A549 (cell line): ENCODE results near the gene ARFGAP2. TPM values are rescaled to one million over a fixed set of nuclear protein-coding genes. Genes with fewer than 3 reads are reported as not detected.

ENCODE experiments used
- ATAC-seq, 2 experiments: fragments of 200-7000 bp in 1 of 2; fragments of >200 bp in 1 of 2; cut with Nextera tagmentation in 1 of 2; cut with Tn5 transposase in 1 of 2; 3 replicates each; pipeline versions ENCODE4 v1.8.0 to v1.9.1; 2018 to 2020; ENCODE audit warnings: mild to moderate bottlenecking in 1 of 2, moderate library complexity in 1 of 2
- CTCF ChIA-PET: fragments of 300-600 bp; sonication (Branson Sonifier 250); formaldehyde crosslinking; extraction: SDS; loops from one replicate; lab custom pipeline; 2021; ENCODE audit warnings: antibody characterized with exemption, inconsistent platforms; lab: Yijun Ruan, JAX
- POLR2A ChIA-PET: fragments of 350-600 bp; formaldehyde crosslinking; extraction: SDS; loops from one replicate; lab custom pipeline; 2021; ENCODE audit warnings: antibody characterized with exemption, inconsistent platforms; lab: Yijun Ruan, JAX
- DNase-seq, 2 experiments: peaks; one replicate each; pipeline versions ENCODE4 v3.0.0 to v3.0.0-alpha.2; 2011 to 2016; ENCODE audit warnings: low read depth in 1 of 2, low spot score in 1 of 2
- FAIRE-seq: peaks from 2 replicates; lab custom pipeline; 2011; peaks lifted over from hg19 to GRCh38; lab: Jason Lieb, UNC
- H3K27ac ChIP-seq, 2 experiments: fragments of >200 bp; sonication (Bioruptor Twin); formaldehyde crosslinking; 3 replicates each; pipeline ENCODE4 v1.5.1; 2016 to 2017
- H3K4me1 ChIP-seq: fragments of >200 bp; sonication (Bioruptor Twin); formaldehyde crosslinking; 3 replicates; pipeline ENCODE4 v1.6.1; 2016
- H3K4me2 ChIP-seq: fragments of >200 bp; sonication (Bioruptor Twin); formaldehyde crosslinking; 3 replicates; pipeline ENCODE4 v1.6.1; 2016
- H3K4me3 ChIP-seq: fragments of >200 bp; sonication (Bioruptor Twin); formaldehyde crosslinking; 3 replicates; pipeline ENCODE4 v1.5.1; 2016
- H3K9me3 ChIP-seq: fragments of >200 bp; sonication (Bioruptor Twin); formaldehyde crosslinking; 3 replicates; pipeline ENCODE4 v1.6.1; 2016
- BCL3 ChIP-seq: fragments of >200 bp; sonication (Bioruptor Twin); formaldehyde crosslinking; IDR thresholded peaks from 3 replicates; pipeline ENCODE4 v1.6.1; 2016
- BHLHE40 ChIP-seq: IDR thresholded peaks from 2 replicates; pipeline ENCODE4 v1.6.1; 2012; ENCODE audit warnings: low read depth, low read length, inconsistent platforms
- CTCF ChIP-seq: fragments of >200 bp; sonication (Bioruptor Twin); formaldehyde crosslinking; IDR thresholded peaks from 3 replicates; pipeline ENCODE4 v1.5.1; 2016
- EP300 ChIP-seq, 2 experiments: fragments of >200 bp; sonication (Bioruptor Twin); formaldehyde crosslinking; IDR thresholded peaks; 2 replicates in 1 of 2; 3 replicates in 1 of 2; pipeline ENCODE4 v1.6.1; 2016 to 2017
- FOSB ChIP-seq: fragments of 250-450 bp; sonication (Bioruptor Pico); IDR thresholded peaks from 2 replicates; pipeline ENCODE4 v1.5.0; 2020; ENCODE audit warnings: mild to moderate bottlenecking, moderate library complexity
- HDAC2 ChIP-seq: fragments of 200-600 bp; sonication (generic); IDR thresholded peaks from 2 replicates; pipeline ENCODE4 v1.6.1; 2016
- HES2 ChIP-seq: fragments of >200 bp; sonication (Bioruptor Twin); formaldehyde crosslinking; IDR thresholded peaks from 2 replicates; pipeline ENCODE4 v1.6.1; 2016
- JUN ChIP-seq, 2 experiments: fragments of >200 bp; sonication (Bioruptor Twin); formaldehyde crosslinking; IDR thresholded peaks; 2 replicates in 1 of 2; 3 replicates in 1 of 2; pipeline ENCODE4 v1.6.1; 2016 to 2017
- JUNB ChIP-seq: fragments of >200 bp; sonication (Bioruptor Twin); formaldehyde crosslinking; IDR thresholded peaks from 2 replicates; pipeline ENCODE4 v1.6.1; 2016
- MAFK ChIP-seq: fragments of 450-650 bp; IDR thresholded peaks from 2 replicates; pipeline ENCODE4 v1.6.1; 2014; ENCODE audit not compliant: partially characterized antibody
- MAX ChIP-seq: IDR thresholded peaks from 2 replicates; pipeline ENCODE4 v1.6.1; 2012
- PBX3 ChIP-seq: IDR thresholded peaks from 2 replicates; pipeline ENCODE4 v1.6.1; 2012
- PHF8 ChIP-seq: fragments of 200-600 bp; sonication (generic); IDR thresholded peaks from 2 replicates; pipeline ENCODE4 v1.6.1; 2016; ENCODE audit warnings: low read depth, mild to moderate bottlenecking, antibody characterized with exemption, moderate library complexity, borderline replicate concordance
- POLR2A ChIP-seq: IDR thresholded peaks from 2 replicates; pipeline ENCODE4 v1.6.1; 2012; ENCODE audit warnings: mild to moderate bottlenecking, low read length
- POLR2AphosphoS2 ChIP-seq: conservative IDR thresholded peaks from 2 replicates; pipeline ENCODE4 v1.6.1; 2012; ENCODE audit warnings: low read length, improper control_type of control experiment, inconsistent platforms
- SMC3 ChIP-seq: fragments of >200 bp; sonication (Bioruptor Twin); formaldehyde crosslinking; IDR thresholded peaks from 3 replicates; pipeline ENCODE4 v1.6.1; 2018; ENCODE audit warnings: inconsistent platforms
- ZC3H11A ChIP-seq: fragments of 450-650 bp; IDR thresholded peaks from 2 replicates; pipeline ENCODE4 v1.6.1; 2014; ENCODE audit warnings: antibody characterized with exemption, mild to moderate bottlenecking
- ZNF302 ChIP-seq: fragments of 250-450 bp; sonication (Bioruptor Pico); IDR thresholded peaks from 2 replicates; pipeline ENCODE4 v1.9.0; 2021; ENCODE audit warnings: inconsistent platforms, mild to moderate bottlenecking, moderate library complexity
- ZSCAN20 ChIP-seq: fragments of 250-450 bp; sonication (Bioruptor Pico); IDR thresholded peaks from 2 replicates; pipeline ENCODE4 v1.8.0; 2022; ENCODE audit warnings: mild to moderate bottlenecking, moderate library complexity
- WGBS: methylation state at CpG from one replicate; pipeline ENCODE4 v1.1.6; 2017; ENCODE audit errors: missing lambda C conversion rate; 5-methylcytosine and 5-hydroxymethylcytosine counted together
- polyA plus RNA-seq, 4 experiments: library from polyadenylated mRNA; depleted of rRNA in 3 of 4; stranded (reverse); fragments of >200 nt; fragmentation: RNase III in 1 of 4; extraction: RNeasy Plus Mini Kit Qiagen cat#74134 plus additional on column Dnase treatment in 1 of 4; gene quantifications; 2 replicates in 3 of 4; 3 replicates in 1 of 4; pipeline ENCODE4 v1.2.3, GENCODE V29; 2011 to 2017
- TF ChIP-seq, protein P1 (sequence below): IDR thresholded peaks from 2 replicates; pipeline ENCODE4 v1.6.1; 2012; ENCODE audit warnings: low read depth, borderline replicate concordance

Gene ARFGAP2
- polyA plus RNA-seq, 2 of the 4 experiments (the other 2 are of a cell fraction), result 29.5 to 34.0 TPM

- no peak for FAIRE-seq
These were observed 9.5 kb upstream of the ARFGAP2 start, which contains the start of gene PACSIN3 for GRCh38 chr11:47186076-47186699. PACSIN3 (minus strand) TSS chr11:47186434; CDS start chr11:47182727, 3,707 bp downstream.

More at GRCh38 chr11:47186076-47186699, 9.5 kb upstream of the ARFGAP2 start, which contains the start of gene PACSIN3:
- TF ChIP-seq MAFK (no peak), HDAC2 (no peak), HES2 (no peak), BCL3 (peak; percentile 70; the same call in 1 of the 3 replicates), PBX3 (no peak), SMC3 (peak; percentile 8; the same call in 1 of the 3 replicates), ZSCAN20 (no peak), BHLHE40 (no peak), POLR2A (peak; percentile 59), CTCF (no peak), JUNB (no peak), ZNF302 (CRISPR knock-in tag) (no peak), FOSB (CRISPR knock-in tag) (no peak), JUN (IDR thresholded peaks at IDR 0.05) (peak in 1 of 2 experiments; percentile 66; a peak in 2 of 5 replicates), ZC3H11A (no peak), EP300 (IDR thresholded peaks at IDR 0.05) (no peak), POLR2AphosphoS2 (no peak), MAX (peak; percentile 63; the same call in 1 of the 2 replicates), PHF8 (peak; percentile 32; the same call in 1 of the 2 replicates)
- TF ChIP-seq, protein P1, sequence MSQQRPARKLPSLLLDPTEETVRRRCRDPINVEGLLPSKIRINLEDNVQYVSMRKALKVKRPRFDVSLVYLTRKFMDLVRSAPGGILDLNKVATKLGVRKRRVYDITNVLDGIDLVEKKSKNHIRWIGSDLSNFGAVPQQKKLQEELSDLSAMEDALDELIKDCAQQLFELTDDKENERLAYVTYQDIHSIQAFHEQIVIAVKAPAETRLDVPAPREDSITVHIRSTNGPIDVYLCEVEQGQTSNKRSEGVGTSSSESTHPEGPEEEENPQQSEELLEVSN, result peak; percentile 18; the same call in 1 of the 2 replicates
- POLR2A ChIA-PET, result interaction anchor here (1.5 to 4.8 kb wide), 5 partner anchors 19 to 62 kb away, joined by 5 to 60 read pairs (median 6); partner anchors contain the start of genes ACP2 and DDB2
- peak; percentile 72 to 75 for ATAC-seq
- 0% methylated on average over 11 of the region's 80 CpGs for WGBS
- H3K9me3 ChIP-seq, result no peaks in the 10 kb centered on the region
- peak within 1 kb of the TSS; percentile 79 for H3K4me2 ChIP-seq
- peak; percentile 58 to 72 for DNase-seq
- CTCF ChIA-PET, result interaction anchor here (0.7 to 10.8 kb wide), 17 partner anchors 7 to 169 kb away, joined by 3 to 173 read pairs (median 6); partner anchors contain the start of genes ARFGAP2, DDB2 and NR1H3
- H3K27ac ChIP-seq, result peak within 1 kb of the TSS; percentile 84 to 98
- H3K4me3 ChIP-seq, result peak within 1 kb of the TSS; percentile 72
- H3K4me1 ChIP-seq, result peaks cover 47% of the 10 kb centered on the region
